A549 (cell line): ENCODE data around the gene ARHGAP19. TPM values are rescaled to one million over a fixed set of nuclear protein-coding genes. Genes with fewer than 3 reads are reported as not detected.

ENCODE experiments used
- ATAC-seq, 2 experiments: fragments of 200-7000 bp in 1 of 2; fragments of >200 bp in 1 of 2; cut with Nextera tagmentation in 1 of 2; cut with Tn5 transposase in 1 of 2; 3 replicates each; pipeline versions ENCODE4 v1.8.0 to v1.9.1; 2018 to 2020; ENCODE audit warnings: mild to moderate bottlenecking in 1 of 2, moderate library complexity in 1 of 2
- CTCF ChIA-PET: fragments of 300-600 bp; sonication (Branson Sonifier 250); formaldehyde crosslinking; extraction: SDS; loops from one replicate; lab custom pipeline; 2021; ENCODE audit warnings: antibody characterized with exemption, inconsistent platforms; lab: Yijun Ruan, JAX
- POLR2A ChIA-PET: fragments of 350-600 bp; formaldehyde crosslinking; extraction: SDS; loops from one replicate; lab custom pipeline; 2021; ENCODE audit warnings: antibody characterized with exemption, inconsistent platforms; lab: Yijun Ruan, JAX
- DNase-seq, 2 experiments: peaks; one replicate each; pipeline versions ENCODE4 v3.0.0 to v3.0.0-alpha.2; 2011 to 2016; ENCODE audit warnings: low read depth in 1 of 2, low spot score in 1 of 2
- FAIRE-seq: peaks from 2 replicates; lab custom pipeline; 2011; peaks lifted over from hg19 to GRCh38; lab: Jason Lieb, UNC
- H3K27ac ChIP-seq, 2 experiments: fragments of >200 bp; sonication (Bioruptor Twin); formaldehyde crosslinking; 3 replicates each; pipeline ENCODE4 v1.5.1; 2016 to 2017
- H3K4me1 ChIP-seq: fragments of >200 bp; sonication (Bioruptor Twin); formaldehyde crosslinking; 3 replicates; pipeline ENCODE4 v1.6.1; 2016
- H3K4me2 ChIP-seq: fragments of >200 bp; sonication (Bioruptor Twin); formaldehyde crosslinking; 3 replicates; pipeline ENCODE4 v1.6.1; 2016
- H3K4me3 ChIP-seq: fragments of >200 bp; sonication (Bioruptor Twin); formaldehyde crosslinking; 3 replicates; pipeline ENCODE4 v1.5.1; 2016
- H3K9me3 ChIP-seq: fragments of >200 bp; sonication (Bioruptor Twin); formaldehyde crosslinking; 3 replicates; pipeline ENCODE4 v1.6.1; 2016
- CHD4 ChIP-seq: fragments of 200-600 bp; sonication (generic); IDR thresholded peaks from 2 replicates; pipeline ENCODE4 v1.6.1; 2016; ENCODE audit warnings: antibody characterized with exemption, mild to moderate bottlenecking, borderline replicate concordance
- FOSB ChIP-seq: fragments of 250-450 bp; sonication (Bioruptor Pico); IDR thresholded peaks from 2 replicates; pipeline ENCODE4 v1.5.0; 2020; ENCODE audit warnings: mild to moderate bottlenecking, moderate library complexity
- FOSL2 ChIP-seq, 2 experiments: fragments of 450-650 bp in 1 of 2; fragments of >200 bp in 1 of 2; sonication (Bioruptor Twin) in 1 of 2; formaldehyde crosslinking; IDR thresholded peaks; 2 replicates each; pipeline versions ENCODE4 v1.5.0 to v1.6.1; 2016 to 2020; ENCODE audit warnings: mild to moderate bottlenecking in 1 of 2, moderate library complexity in 1 of 2
- HDAC2 ChIP-seq: fragments of 200-600 bp; sonication (generic); IDR thresholded peaks from 2 replicates; pipeline ENCODE4 v1.6.1; 2016
- HOXA7 ChIP-seq: fragments of 250-450 bp; sonication (Bioruptor Pico); IDR thresholded peaks from 2 replicates; pipeline ENCODE4 v1.5.0; 2020; ENCODE audit warnings: mild to moderate bottlenecking, moderate library complexity
- HOXB13 ChIP-seq: fragments of 250-450 bp; sonication (Bioruptor Pico); IDR thresholded peaks from 2 replicates; pipeline ENCODE4 v1.5.0; 2020; ENCODE audit warnings: low read depth, mild to moderate bottlenecking, moderate library complexity
- JUNB ChIP-seq: fragments of >200 bp; sonication (Bioruptor Twin); formaldehyde crosslinking; IDR thresholded peaks from 2 replicates; pipeline ENCODE4 v1.6.1; 2016
- MAFK ChIP-seq: fragments of 450-650 bp; IDR thresholded peaks from 2 replicates; pipeline ENCODE4 v1.6.1; 2014; ENCODE audit not compliant: partially characterized antibody
- MAZ ChIP-seq: fragments of 150-350 bp; IDR thresholded peaks from 2 replicates; pipeline ENCODE4 v1.6.1; 2014; ENCODE audit warnings: antibody characterized with exemption, low read depth, low read length, borderline replicate concordance
- NFE2L2 ChIP-seq: fragments of 150-350 bp; conservative IDR thresholded peaks from 2 replicates; pipeline ENCODE4 v1.6.1; 2014; ENCODE audit warnings: low read length
- PHF8 ChIP-seq: fragments of 200-600 bp; sonication (generic); IDR thresholded peaks from 2 replicates; pipeline ENCODE4 v1.6.1; 2016; ENCODE audit warnings: low read depth, mild to moderate bottlenecking, antibody characterized with exemption, moderate library complexity, borderline replicate concordance
- POLR2A ChIP-seq: IDR thresholded peaks from 2 replicates; pipeline ENCODE4 v1.6.1; 2012; ENCODE audit warnings: mild to moderate bottlenecking, low read length
- RAD21 ChIP-seq, 2 experiments: fragments of >200 bp in 1 of 2; sonication (Bioruptor Twin) in 1 of 2; formaldehyde crosslinking in 1 of 2; IDR thresholded peaks in 1 of 2; conservative IDR thresholded peaks in 1 of 2; 2 replicates in 1 of 2; 3 replicates in 1 of 2; pipeline ENCODE4 v1.6.1; 2012 to 2018; ENCODE audit warnings: inconsistent platforms in 1 of 2
- SREBF2 ChIP-seq: fragments of 450-650 bp; IDR thresholded peaks from 2 replicates; pipeline ENCODE4 v1.6.1; 2014; ENCODE audit warnings: mild to moderate bottlenecking, moderate library complexity
- TFCP2L1 ChIP-seq: fragments of 250-450 bp; sonication (Bioruptor Pico); IDR thresholded peaks from 2 replicates; pipeline ENCODE4 v1.5.0; 2021; ENCODE audit warnings: mild to moderate bottlenecking
- ZC3H11A ChIP-seq: fragments of 450-650 bp; IDR thresholded peaks from 2 replicates; pipeline ENCODE4 v1.6.1; 2014; ENCODE audit warnings: antibody characterized with exemption, mild to moderate bottlenecking
- ZFP36 ChIP-seq: fragments of 450-650 bp; IDR thresholded peaks from 2 replicates; pipeline ENCODE4 v1.6.1; 2014; ENCODE audit warnings: borderline replicate concordance; ENCODE audit not compliant: partially characterized antibody
- ZSCAN20 ChIP-seq: fragments of 250-450 bp; sonication (Bioruptor Pico); IDR thresholded peaks from 2 replicates; pipeline ENCODE4 v1.8.0; 2022; ENCODE audit warnings: mild to moderate bottlenecking, moderate library complexity
- WGBS: methylation state at CpG from one replicate; pipeline ENCODE4 v1.1.6; 2017; ENCODE audit errors: missing lambda C conversion rate; 5-methylcytosine and 5-hydroxymethylcytosine counted together
- polyA plus RNA-seq, 4 experiments: library from polyadenylated mRNA; depleted of rRNA in 3 of 4; stranded (reverse); fragments of >200 nt; fragmentation: RNase III in 1 of 4; extraction: RNeasy Plus Mini Kit Qiagen cat#74134 plus additional on column Dnase treatment in 1 of 4; gene quantifications; 2 replicates in 3 of 4; 3 replicates in 1 of 4; pipeline ENCODE4 v1.2.3, GENCODE V29; 2011 to 2017
- TF ChIP-seq, protein P1 (sequence below): fragments of >200 bp; sonication (Bioruptor Twin); formaldehyde crosslinking; IDR thresholded peaks from 3 replicates; pipeline ENCODE4 v1.6.1; 2016
- TF ChIP-seq, protein P2 (sequence below): fragments of 250-450 bp; sonication (Bioruptor Pico); IDR thresholded peaks from 2 replicates; pipeline ENCODE4 v1.5.0; 2020; ENCODE audit warnings: low read depth, mild to moderate bottlenecking, moderate library complexity
- TF ChIP-seq, protein P3 (sequence below): fragments of >200 bp; sonication (Bioruptor Twin); formaldehyde crosslinking; IDR thresholded peaks from 2 replicates; pipeline ENCODE4 v1.6.1; 2016
- TF ChIP-seq, protein P4 (sequence below): IDR thresholded peaks from 2 replicates; pipeline ENCODE4 v1.6.1; 2012; ENCODE audit warnings: low read depth, borderline replicate concordance
- TF ChIP-seq, protein P5 (sequence below): fragments of 450-650 bp; IDR thresholded peaks from 2 replicates; pipeline ENCODE4 v1.6.1; 2014; ENCODE audit warnings: antibody characterized with exemption
- TF ChIP-seq, protein P6 (sequence below): fragments of 250-450 bp; sonication (Bioruptor Pico); IDR thresholded peaks from 2 replicates; pipeline ENCODE4 v1.5.0; 2021; ENCODE audit warnings: mild to moderate bottlenecking, moderate library complexity, borderline replicate concordance
- TF ChIP-seq, protein P7 (sequence below): fragments of 150-350 bp; IDR thresholded peaks from 2 replicates; pipeline ENCODE4 v1.6.1; 2014; ENCODE audit warnings: low read depth, mild to moderate bottlenecking, low read length

The ARHGAP19 gene
- polyA plus RNA-seq, 2 of the 4 experiments (the other 2 are of a cell fraction), result 6.0 to 11.9 TPM

DNA sequence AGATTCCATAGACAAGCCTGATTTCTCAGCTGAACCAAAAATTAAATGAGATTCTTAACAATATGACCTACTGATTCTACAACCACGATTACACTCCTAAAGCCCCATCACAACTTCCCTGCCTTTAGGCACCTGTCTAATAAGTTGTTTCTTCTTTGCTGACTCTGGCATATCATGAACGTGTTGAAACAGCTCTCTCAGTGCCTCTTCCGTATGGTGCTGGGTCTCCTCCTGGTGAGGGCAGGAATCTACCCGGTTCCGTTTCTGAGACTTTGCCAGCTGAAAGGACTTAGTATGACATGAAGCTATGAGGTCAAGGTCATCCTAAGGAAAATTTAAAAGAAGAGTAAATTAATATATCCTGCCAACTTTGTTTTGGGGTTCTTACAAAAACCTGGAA, 48.6 kb downstream of the ARHGAP19 start:
- 87% methylated on average over 5 of the region's 5 CpGs for WGBS
- ChIA-PET CTCF (interaction anchor here (1.1 to 1.6 kb wide), 3 partner anchors 9 to 170 kb away, joined by 3 to 5 read pairs (median 4); no protein-coding TSS in a partner anchor), POLR2A (no interaction called here)
- TF ChIP-seq JUNB (no peak), PHF8 (no peak), SREBF2 (no peak), ZSCAN20 (CRISPR knock-in tag) (no peak), ZFP36 (no peak), MAFK (no peak), RAD21 (conservative IDR thresholded peaks at IDR 0.05 in 1 of 2, IDR thresholded peaks at IDR 0.05 in 1 of 2) (no peak)
- TF ChIP-seq, protein P1, sequence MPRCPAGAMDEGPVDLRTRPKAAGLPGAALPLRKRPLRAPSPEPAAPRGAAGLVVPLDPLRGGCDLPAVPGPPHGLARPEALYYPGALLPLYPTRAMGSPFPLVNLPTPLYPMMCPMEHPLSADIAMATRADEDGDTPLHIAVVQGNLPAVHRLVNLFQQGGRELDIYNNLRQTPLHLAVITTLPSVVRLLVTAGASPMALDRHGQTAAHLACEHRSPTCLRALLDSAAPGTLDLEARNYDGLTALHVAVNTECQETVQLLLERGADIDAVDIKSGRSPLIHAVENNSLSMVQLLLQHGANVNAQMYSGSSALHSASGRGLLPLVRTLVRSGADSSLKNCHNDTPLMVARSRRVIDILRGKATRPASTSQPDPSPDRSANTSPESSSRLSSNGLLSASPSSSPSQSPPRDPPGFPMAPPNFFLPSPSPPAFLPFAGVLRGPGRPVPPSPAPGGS, result no peak
- TF ChIP-seq, protein P2, sequence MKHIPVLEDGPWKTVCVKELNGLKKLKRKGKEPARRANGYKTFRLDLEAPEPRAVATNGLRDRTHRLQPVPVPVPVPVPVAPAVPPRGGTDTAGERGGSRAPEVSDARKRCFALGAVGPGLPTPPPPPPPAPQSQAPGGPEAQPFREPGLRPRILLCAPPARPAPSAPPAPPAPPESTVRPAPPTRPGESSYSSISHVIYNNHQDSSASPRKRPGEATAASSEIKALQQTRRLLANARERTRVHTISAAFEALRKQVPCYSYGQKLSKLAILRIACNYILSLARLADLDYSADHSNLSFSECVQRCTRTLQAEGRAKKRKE (CRISPR knock-in tag), result no peak
- TF ChIP-seq, protein P3, sequence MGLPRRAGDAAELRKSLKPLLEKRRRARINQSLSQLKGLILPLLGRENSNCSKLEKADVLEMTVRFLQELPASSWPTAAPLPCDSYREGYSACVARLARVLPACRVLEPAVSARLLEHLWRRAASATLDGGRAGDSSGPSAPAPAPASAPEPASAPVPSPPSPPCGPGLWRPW, result no peak
- DNase-seq, result no peak
- Histone ChIP-seq H3K9me3 (no peaks in the 10 kb centered on the region), H3K4me1 (no peaks in the 10 kb centered on the region), H3K4me2 (no peak overlapping the region), H3K4me3 (no peak overlapping the region), H3K27ac (no peak overlapping the region)
- ATAC-seq, result no peak
- no peak for FAIRE-seq

DNA sequence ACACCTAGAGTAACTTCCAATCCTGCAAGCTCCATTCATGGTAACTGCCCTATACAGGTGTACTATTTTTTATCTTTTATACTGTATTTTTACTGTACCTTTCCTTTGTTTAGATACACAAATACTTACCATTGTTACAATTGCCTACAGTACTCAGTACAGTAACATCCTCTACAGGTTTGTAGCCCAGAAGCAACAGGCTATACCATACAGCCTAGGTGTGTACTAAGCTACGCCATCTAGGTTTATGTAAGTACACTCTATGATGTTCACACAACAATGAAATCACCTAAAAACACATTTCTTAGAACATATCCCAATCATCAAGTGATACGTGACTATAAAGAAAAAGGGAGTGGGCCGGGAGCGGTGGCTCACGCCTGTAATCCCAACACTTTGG, 53.6 kb downstream of the ARHGAP19 start:
- TF ChIP-seq HDAC2 (no peak), MAZ (no peak), ZC3H11A (no peak), FOSL2 (IDR thresholded peaks at IDR 0.05) (no peak), FOSL2 (CRISPR knock-in tag; IDR thresholded peaks at IDR 0.05) (no peak), HOXB13 (no peak), POLR2A (no peak), ZSCAN20 (CRISPR knock-in tag) (no peak), NFE2L2 (no peak), TFCP2L1 (CRISPR knock-in tag) (no peak), HOXA7 (no peak), CHD4 (no peak), FOSB (CRISPR knock-in tag) (no peak), PHF8 (no peak), JUNB (no peak)
- TF ChIP-seq, protein P4, sequence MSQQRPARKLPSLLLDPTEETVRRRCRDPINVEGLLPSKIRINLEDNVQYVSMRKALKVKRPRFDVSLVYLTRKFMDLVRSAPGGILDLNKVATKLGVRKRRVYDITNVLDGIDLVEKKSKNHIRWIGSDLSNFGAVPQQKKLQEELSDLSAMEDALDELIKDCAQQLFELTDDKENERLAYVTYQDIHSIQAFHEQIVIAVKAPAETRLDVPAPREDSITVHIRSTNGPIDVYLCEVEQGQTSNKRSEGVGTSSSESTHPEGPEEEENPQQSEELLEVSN, result no peak
- TF ChIP-seq, protein P5, sequence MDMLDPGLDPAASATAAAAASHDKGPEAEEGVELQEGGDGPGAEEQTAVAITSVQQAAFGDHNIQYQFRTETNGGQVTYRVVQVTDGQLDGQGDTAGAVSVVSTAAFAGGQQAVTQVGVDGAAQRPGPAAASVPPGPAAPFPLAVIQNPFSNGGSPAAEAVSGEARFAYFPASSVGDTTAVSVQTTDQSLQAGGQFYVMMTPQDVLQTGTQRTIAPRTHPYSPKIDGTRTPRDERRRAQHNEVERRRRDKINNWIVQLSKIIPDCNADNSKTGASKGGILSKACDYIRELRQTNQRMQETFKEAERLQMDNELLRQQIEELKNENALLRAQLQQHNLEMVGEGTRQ, result no peak
- TF ChIP-seq, protein P6, sequence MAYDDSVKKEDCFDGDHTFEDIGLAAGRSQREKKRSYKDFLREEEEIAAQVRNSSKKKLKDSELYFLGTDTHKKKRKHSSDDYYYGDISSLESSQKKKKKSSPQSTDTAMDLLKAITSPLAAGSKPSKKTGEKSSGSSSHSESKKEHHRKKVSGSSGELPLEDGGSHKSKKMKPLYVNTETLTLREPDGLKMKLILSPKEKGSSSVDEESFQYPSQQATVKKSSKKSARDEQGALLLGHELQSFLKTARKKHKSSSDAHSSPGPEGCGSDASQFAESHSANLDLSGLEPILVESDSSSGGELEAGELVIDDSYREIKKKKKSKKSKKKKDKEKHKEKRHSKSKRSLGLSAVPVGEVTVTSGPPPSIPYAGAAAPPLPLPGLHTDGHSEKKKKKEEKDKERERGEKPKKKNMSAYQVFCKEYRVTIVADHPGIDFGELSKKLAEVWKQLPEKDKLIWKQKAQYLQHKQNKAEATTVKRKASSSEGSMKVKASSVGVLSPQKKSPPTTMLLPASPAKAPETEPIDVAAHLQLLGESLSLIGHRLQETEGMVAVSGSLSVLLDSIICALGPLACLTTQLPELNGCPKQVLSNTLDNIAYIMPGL (CRISPR knock-in tag), result no peak
- TF ChIP-seq, protein P7, sequence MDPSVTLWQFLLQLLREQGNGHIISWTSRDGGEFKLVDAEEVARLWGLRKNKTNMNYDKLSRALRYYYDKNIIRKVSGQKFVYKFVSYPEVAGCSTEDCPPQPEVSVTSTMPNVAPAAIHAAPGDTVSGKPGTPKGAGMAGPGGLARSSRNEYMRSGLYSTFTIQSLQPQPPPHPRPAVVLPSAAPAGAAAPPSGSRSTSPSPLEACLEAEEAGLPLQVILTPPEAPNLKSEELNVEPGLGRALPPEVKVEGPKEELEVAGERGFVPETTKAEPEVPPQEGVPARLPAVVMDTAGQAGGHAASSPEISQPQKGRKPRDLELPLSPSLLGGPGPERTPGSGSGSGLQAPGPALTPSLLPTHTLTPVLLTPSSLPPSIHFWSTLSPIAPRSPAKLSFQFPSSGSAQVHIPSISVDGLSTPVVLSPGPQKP, result no peak
- TF ChIP-seq, protein P2 (CRISPR knock-in tag), result no peak
- TF ChIP-seq, all 56 proteins: peak for 0
- 77% methylated on average over 5 of the region's 5 CpGs for WGBS
- no peak for FAIRE-seq
- Histone ChIP-seq H3K9me3 (no peaks in the 10 kb centered on the region), H3K4me1 (no peaks in the 10 kb centered on the region), H3K4me2 (no peak overlapping the region), H3K4me3 (no peak overlapping the region), H3K27ac (no peak overlapping the region)
- DNase-seq, result no peak
- no peak for ATAC-seq
- POLR2A ChIA-PET, result no interaction called here
- CTCF ChIA-PET, result interaction anchor here (1.0 to 8.2 kb wide), 5 partner anchors 22 to 202 kb away, joined by 3 to 92 read pairs (median 8); no protein-coding TSS in a partner anchor
